Measurements from ENCODE around the gene MXI1.
"Not testable (repeated sequence)": the region's sequence is repeated elsewhere in the genome, so short reads cannot be mapped to it uniquely, and the experiment has no call there.

The MXI1 gene

GRCh38 chr10:110184398-110184797 is 23.0 kb upstream of the MXI1 start:
- no peak for DNase-seq

GRCh38 chr10:110185646-110186182 is 21.7 kb upstream of the MXI1 start:
- not testable (repeated sequence) for DNase-seq

GRCh38 chr10:110190170-110190569 is 17.2 kb upstream of the MXI1 start:
- no peak for DNase-seq

GRCh38 chr10:110192552-110192951 is 14.9 kb upstream of the MXI1 start:
- no peak for DNase-seq

- no peak for DNase-seq
Observed at GRCh38 chr10:110200503-110200902, 6.9 kb upstream of the MXI1 start.

GRCh38 chr10:110201046-110201445 is 6.4 kb upstream of the MXI1 start:
- DNase-seq = not testable (repeated sequence)

GRCh38 chr10:110203500-110204455 is 3.6 kb upstream of the MXI1 start:
- no peak for DNase-seq

- DNase-seq = no peak
Observed at GRCh38 chr10:110205051-110205675, 2.2 kb upstream of the MXI1 start.

GRCh38 chr10:110207805-110208613 is 604 bp downstream of the MXI1 start:
- DNase-seq = peak; percentile 38

GRCh38 chr10:110208614-110209453 is 1.4 kb downstream of the MXI1 start:
- no peak for DNase-seq

GRCh38 chr10:110209454-110209925 is 2.1 kb downstream of the MXI1 start:
- DNase-seq = peak; percentile 26

- DNase-seq = no peak
Observed at GRCh38 chr10:110209926-110210673, 2.7 kb downstream of the MXI1 start.

GRCh38 chr10:110210674-110211464 is 3.5 kb downstream of the MXI1 start:
- peak; percentile 98 for DNase-seq

- no peak for DNase-seq
Observed at GRCh38 chr10:110211465-110211843, 4.0 kb downstream of the MXI1 start.

- DNase-seq = no peak
Observed at GRCh38 chr10:110212119-110213006, 5.0 kb downstream of the MXI1 start.

- no peak for DNase-seq
Observed at GRCh38 chr10:110214371-110214826, 7.0 kb downstream of the MXI1 start.

- no peak for DNase-seq
Observed at GRCh38 chr10:110215286-110216170, 8.1 kb downstream of the MXI1 start.

- DNase-seq = no peak
Observed at GRCh38 chr10:110216240-110216639, 8.8 kb downstream of the MXI1 start.
